ENCODE results near the gene SLC44A1.

DNA sequence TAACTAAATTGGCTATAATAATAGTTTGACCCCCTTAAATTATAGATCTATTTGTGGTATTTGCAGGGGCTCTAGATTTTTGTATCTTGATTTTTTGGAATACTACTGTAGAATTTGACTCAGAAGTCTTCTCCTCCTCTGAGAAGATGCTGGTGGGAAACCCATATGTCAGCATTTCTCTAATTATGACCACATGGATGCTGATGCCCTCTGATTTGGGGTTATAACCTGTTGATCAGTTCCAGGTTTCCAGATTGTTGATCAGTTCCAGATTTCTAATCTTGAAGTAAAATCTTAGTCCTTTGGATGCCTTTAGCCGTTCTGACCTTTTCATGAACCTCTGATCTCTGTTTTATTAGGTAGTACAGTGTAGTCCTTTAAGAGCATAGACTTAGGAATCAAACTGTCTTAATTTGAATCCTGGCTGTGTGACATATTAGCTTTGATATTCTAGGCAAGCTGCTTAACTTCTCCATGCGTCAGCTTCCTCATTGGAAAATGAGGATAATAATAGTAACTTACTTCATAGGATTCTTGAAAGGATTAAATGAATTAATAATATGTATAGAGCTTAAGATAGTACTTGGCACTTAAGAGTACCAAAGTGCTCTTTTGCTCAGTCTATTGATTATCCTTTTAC is 211.5 kb downstream of the SLC44A1 start:
- TF ChIP-seq SUZ12 (IDR thresholded peaks at IDR 0.05) (no peak), FOXA1 (IDR thresholded peaks at IDR 0.05) (no peak), FOXM1 (IDR thresholded peaks at IDR 0.05; ENCODE audit: borderline replicate concordance) (no peak), L3MBTL2 (conservative IDR thresholded peaks at IDR 0.05) (no peak), TARDBP (IDR thresholded peaks at IDR 0.05) (no peak), HDGF (IDR thresholded peaks at IDR 0.05; ENCODE audit: borderline replicate concordance) (no peak), FOXK2 (IDR thresholded peaks at IDR 0.05) (no peak), ZNF384 (IDR thresholded peaks at IDR 0.05) (no peak), LEF1 (IDR thresholded peaks at IDR 0.05; ENCODE audit: borderline replicate concordance) (no peak)
